GM18909 (cell line): ENCODE data around the gene RAN.

Experiments
- ATAC-seq: cut with Tn5 transposase; IDR thresholded peaks from one replicate; pipeline ENCODE4 v1.9.1; 2021; ENCODE audit warnings: mild to moderate bottlenecking; ENCODE audit not compliant: unreplicated experiment, poor library complexity

The RAN gene

GRCh38 chr12:130924966-130925665 is 53.2 kb downstream of the RAN start:
- no peak for ATAC-seq

GRCh38 chr12:130925666-130926015 is 53.8 kb downstream of the RAN start:
- ATAC-seq: no peak
